ENCODE results near the gene APOE. TPM values are rescaled to one million over a fixed set of nuclear protein-coding genes. Genes with fewer than 3 reads are reported as not detected.

APOE gene
- total and polyA plus RNA-seq, 2 of the 13 experiments (the other 11 are each of a cell fraction or from before 2014, with no cell fraction given), result 1,328 to 1,470 TPM

GRCh38 chr19:44890366-44891015 is 15.1 kb upstream of the APOE start (continued):
- TF ChIP-seq ZNF281 (CRISPR knock-in tag; IDR thresholded peaks at IDR 0.05; ENCODE audit: borderline replicate concordance) (no peak), DDIT3 (CRISPR knock-in tag; IDR thresholded peaks at IDR 0.05) (no peak), NCOA5 (CRISPR knock-in tag; IDR thresholded peaks at IDR 0.05) (no peak), DPF2 (CRISPR knock-in tag; IDR thresholded peaks at IDR 0.05; ENCODE audit: borderline replicate concordance, low read depth) (peak; percentile 17; the same call in 1 of the 2 replicates), ZNF558 (CRISPR knock-in tag; IDR thresholded peaks at IDR 0.05; ENCODE audit: borderline replicate concordance) (no peak), ZNF547 (CRISPR knock-in tag; IDR thresholded peaks at IDR 0.05) (no peak), ZNF841 (CRISPR knock-in tag; IDR thresholded peaks at IDR 0.05; ENCODE audit: borderline replicate concordance) (no peak), PHF5A (CRISPR knock-in tag; IDR thresholded peaks at IDR 0.05; ENCODE audit: low read depth, unreplicated experiment) (no peak), KDM1A (CRISPR knock-in tag; IDR thresholded peaks at IDR 0.05) (no peak), PCBP1 (IDR thresholded peaks at IDR 0.05; ENCODE audit: borderline replicate concordance, low read depth, low read length) (0 out of 2 replicates have a peak, but pooled peaks have one; percentile 67), NFIB (CRISPR knock-in tag; IDR thresholded peaks at IDR 0.05; ENCODE audit: borderline replicate concordance) (no peak), ELF4 (CRISPR knock-in tag; IDR thresholded peaks at IDR 0.05; ENCODE audit: borderline replicate concordance) (peak; percentile 76; the same call in 1 of the 2 replicates), MAFG (CRISPR knock-in tag; IDR thresholded peaks at IDR 0.05) (no peak), HBP1 (CRISPR knock-in tag; IDR thresholded peaks at IDR 0.05; ENCODE audit: low read depth) (peak; percentile 100), ZNF326 (CRISPR knock-in tag; IDR thresholded peaks at IDR 0.05; ENCODE audit: borderline replicate concordance) (no peak), NR1H2 (CRISPR knock-in tag; IDR thresholded peaks at IDR 0.05; ENCODE audit: borderline replicate concordance, low read depth) (no peak), KAT2B (IDR thresholded peaks at IDR 0.05; ENCODE audit: borderline replicate concordance, low read depth, low read length) (no peak), MXI1 (IDR thresholded peaks at IDR 0.05; ENCODE audit: borderline replicate concordance, low read depth, low read length) (peak; percentile 70; the same call in 1 of the 3 replicates), TRIM24 (CRISPR knock-in tag; IDR thresholded peaks at IDR 0.05) (no peak), ZNF75D (CRISPR knock-in tag; IDR thresholded peaks at IDR 0.05; ENCODE audit: borderline replicate concordance) (no peak), ZNF235 (CRISPR knock-in tag; IDR thresholded peaks at IDR 0.05; ENCODE audit: borderline replicate concordance) (no peak), HDAC1 (CRISPR knock-in tag; IDR thresholded peaks at IDR 0.05) (peak; percentile 80), KLF16 (CRISPR knock-in tag; IDR thresholded peaks at IDR 0.05) (peak in 1 of 2 experiments; percentile 87; a peak in 2 of 4 replicates), RBM22 (optimal IDR thresholded peaks at IDR 0.05; ENCODE audit: low read length) (peak; percentile 87)

Measured in HepG2 (cell line).